Fibroblast of lung (primary cell): ENCODE measurements around the gene ALAS1. TPM values are rescaled to one million over a fixed set of nuclear protein-coding genes. Genes with fewer than 3 reads are reported as not detected.

Experiments used
- DNase-seq, 2 donors: peaks; one replicate each; pipeline versions ENCODE4 v3.0.0 to v3.0.0-alpha.2; 2010; ENCODE audit warnings: low read depth in 2 of 2
- H2AFZ ChIP-seq: 2 replicates; pipeline ENCODE4 v1.5.1; 2012; ENCODE audit warnings: low read length, control low read depth, inconsistent platforms
- H3K27ac ChIP-seq: 2 replicates; pipeline ENCODE4 v1.5.1; 2011; ENCODE audit warnings: low read length, control low read depth; ENCODE audit not compliant: insufficient read depth
- H3K27me3 ChIP-seq: 2 replicates; pipeline ENCODE4 v1.5.1; 2011; ENCODE audit warnings: mild to moderate bottlenecking, low read length; ENCODE audit not compliant: control insufficient read depth, insufficient read depth
- H3K36me3 ChIP-seq: 2 replicates; pipeline ENCODE4 v1.5.1; 2011; ENCODE audit warnings: low read length; ENCODE audit not compliant: control insufficient read depth, insufficient read depth
- H3K4me1 ChIP-seq: 2 replicates; pipeline ENCODE4 v1.5.1; 2011; ENCODE audit warnings: low read length; ENCODE audit not compliant: control insufficient read depth, insufficient read depth; ENCODE audit errors: extremely low read depth
- H3K4me2 ChIP-seq: 2 replicates; pipeline ENCODE4 v1.5.1; 2011; ENCODE audit warnings: low read length, control low read depth; ENCODE audit not compliant: insufficient read depth; ENCODE audit errors: extremely low read depth
- H3K4me3 ChIP-seq, 4 experiments: fragments of 200-600 bp in 1 of 4; sonication (generic) in 1 of 4; replicated peaks in 1 of 4; 2 replicates each; pipeline ENCODE4 v1.5.1; 2011 to 2016; ENCODE audit warnings: low read length in 4 of 4, low read depth in 3 of 4, mild to moderate bottlenecking in 3 of 4, control low read depth in 2 of 4, inconsistent platforms in 1 of 4, mixed read lengths in 1 of 4; ENCODE audit not compliant: insufficient read depth in 1 of 4; ENCODE audit errors: control extremely low read depth in 1 of 4
- H3K79me2 ChIP-seq: 2 replicates; pipeline ENCODE4 v1.5.1; 2012; ENCODE audit warnings: mild to moderate bottlenecking, low read length, inconsistent platforms; ENCODE audit not compliant: control insufficient read depth, insufficient read depth
- H3K9ac ChIP-seq: 2 replicates; pipeline ENCODE4 v1.5.1; 2011; ENCODE audit warnings: mild to moderate bottlenecking, low read length, control low read depth; ENCODE audit not compliant: insufficient read depth
- H3K9me3 ChIP-seq: 2 replicates; pipeline ENCODE4 v1.5.1; 2012; ENCODE audit warnings: low read depth, low read length; ENCODE audit not compliant: control insufficient read depth, insufficient read depth
- H4K20me1 ChIP-seq: 2 replicates; pipeline ENCODE4 v1.5.1; 2011; ENCODE audit warnings: low read length; ENCODE audit not compliant: control insufficient read depth, insufficient read depth; ENCODE audit errors: extremely low read depth
- CTCF ChIP-seq, 2 donors: IDR thresholded peaks in 1 of 2; conservative IDR thresholded peaks in 1 of 2; 1 replicate in 1 of 2; 2 replicates in 1 of 2; pipeline ENCODE4 v1.5.1; 2011 to 2012; ENCODE audit warnings: low read length in 2 of 2, control low read depth in 1 of 2, inconsistent platforms in 1 of 2, low read depth in 1 of 2, mild to moderate bottlenecking in 1 of 2
- EZH2 ChIP-seq: IDR thresholded peaks from 2 replicates; pipeline ENCODE4 v1.5.1; 2012; ENCODE audit warnings: low read length, control low read depth, mild to moderate bottlenecking; ENCODE audit errors: missing control alignments
- polyA plus RNA-seq, 2 donors: library from polyadenylated mRNA; depleted of rRNA in 1 of 2; stranded (reverse) in 1 of 2; unstranded in 1 of 2; fragments of >200 nt; gene quantifications; 2 replicates each; pipeline ENCODE4 v1.2.1, GENCODE V29; 2011 to 2012; ENCODE audit warnings: missing spikeins in 1 of 2
- total RNA-seq: library from RNA; depleted of rRNA; stranded (reverse); fragments of >200 nt; gene quantifications from 2 replicates; pipeline ENCODE4 v1.2.1, GENCODE V29; 2014

ALAS1 gene
- total and polyA plus RNA-seq, 2 donors (not counting 1 experiment from before 2014, with no cell fraction given): 60.9 to 61.8 TPM

DNA sequence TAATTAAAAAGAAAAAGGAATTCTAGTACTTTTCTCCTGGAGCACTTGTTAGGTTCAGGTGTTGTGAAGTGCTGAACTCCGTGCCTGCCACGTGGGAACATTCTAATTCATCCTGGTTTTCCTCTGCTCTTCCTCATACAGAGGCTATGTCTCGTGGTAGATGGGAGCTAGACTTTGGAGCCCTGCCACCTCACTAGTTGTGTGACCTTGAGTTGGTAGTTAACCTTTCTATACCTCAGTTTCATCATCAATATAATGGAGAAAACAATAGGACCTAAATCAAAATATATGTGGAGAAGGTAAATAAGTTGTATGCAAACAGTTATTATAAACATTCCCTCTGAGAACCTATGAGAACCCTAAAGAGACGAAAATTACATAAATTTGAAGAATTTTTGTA is 10.6 kb downstream of the ALAS1 start:
- no peak for DNase-seq
- H3K4me3 ChIP-seq: no peak overlapping the region
- H3K9ac ChIP-seq: no peak overlapping the region
- H3K4me1 ChIP-seq: no peaks in the 10 kb centered on the region
- H3K9me3 ChIP-seq: no peaks in the 10 kb centered on the region
- no peaks in the 10 kb centered on the region for H3K79me2 ChIP-seq
- H3K27me3 ChIP-seq: no peaks in the 10 kb centered on the region
- H4K20me1 ChIP-seq: no peaks in the 10 kb centered on the region
- H3K4me2 ChIP-seq: no peak overlapping the region
- TF ChIP-seq CTCF (conservative IDR thresholded peaks at IDR 0.05 in 1 of 2, IDR thresholded peaks at IDR 0.05 in 1 of 2; ENCODE audit: low read depth in 1 of 2, low read length in 2 of 2): no peak
- no peak for TF ChIP-seq EZH2
- H3K36me3 ChIP-seq: peaks cover 40% of the 10 kb centered on the region
- no peak overlapping the region for H3K27ac ChIP-seq
- no peak overlapping the region for H2AFZ ChIP-seq

DNA sequence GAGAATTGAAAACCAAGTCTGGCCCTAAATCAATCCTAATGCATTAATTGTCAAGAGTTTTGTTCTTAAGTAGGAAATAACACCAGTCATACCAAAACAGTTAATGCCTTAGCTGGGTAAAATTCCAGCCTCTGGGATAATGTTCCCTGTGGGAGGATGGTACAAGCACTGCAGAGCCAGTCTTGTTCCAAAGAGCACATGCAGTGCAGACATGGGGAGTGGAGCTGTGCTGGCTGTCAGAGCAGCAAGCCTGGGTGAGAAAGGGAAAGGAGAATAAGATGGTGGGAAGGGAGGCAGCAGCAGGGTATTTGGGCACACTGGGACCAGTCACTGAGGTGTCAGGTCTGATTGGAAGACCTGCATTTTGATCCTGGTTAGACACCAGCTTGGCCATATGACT is 12.1 kb downstream of the ALAS1 start:
- Histone ChIP-seq H3K27me3 (no peaks in the 10 kb centered on the region), H3K27ac (no peak overlapping the region), H2AFZ (no peak overlapping the region), H3K79me2 (no peaks in the 10 kb centered on the region), H3K9me3 (no peaks in the 10 kb centered on the region), H3K9ac (no peak overlapping the region), H3K36me3 (peaks cover 37% of the 10 kb centered on the region), H4K20me1 (no peaks in the 10 kb centered on the region), H3K4me3 (no peak overlapping the region), H3K4me1 (no peaks in the 10 kb centered on the region), H3K4me2 (no peak overlapping the region)
- TF ChIP-seq CTCF (conservative IDR thresholded peaks at IDR 0.05 in 1 of 2, IDR thresholded peaks at IDR 0.05 in 1 of 2; ENCODE audit: low read depth in 1 of 2, low read length in 2 of 2): no peak
- no peak for TF ChIP-seq EZH2
- DNase-seq: no peak

GRCh38 chr3:52210550-52211046 is 12.6 kb downstream of the ALAS1 start:
- H3K79me2 ChIP-seq: no peaks in the 10 kb centered on the region
- H3K27me3 ChIP-seq: no peaks in the 10 kb centered on the region
- no peak overlapping the region for H3K9ac ChIP-seq
- no peak overlapping the region for H3K4me3 ChIP-seq
- no peak overlapping the region for H2AFZ ChIP-seq
- no peaks in the 10 kb centered on the region for H3K9me3 ChIP-seq
- no peak overlapping the region for H3K27ac ChIP-seq
- TF ChIP-seq EZH2 (no peak), CTCF (conservative IDR thresholded peaks at IDR 0.05 in 1 of 2, IDR thresholded peaks at IDR 0.05 in 1 of 2; ENCODE audit: low read depth in 1 of 2, low read length in 2 of 2) (no peak)
- H3K4me1 ChIP-seq: no peaks in the 10 kb centered on the region
- H3K4me2 ChIP-seq: no peak overlapping the region
- peaks cover 33% of the 10 kb centered on the region for H3K36me3 ChIP-seq
- no peaks in the 10 kb centered on the region for H4K20me1 ChIP-seq
- peak in 1 of 2 donors; percentile 78 for DNase-seq
